GM19455 (cell line): ENCODE measurements around the gene GOLPH3.
"Not testable (repeated sequence)": the region's sequence is repeated elsewhere in the genome, so short reads cannot be mapped to it uniquely, and the experiment has no call there.

Experiments
- ATAC-seq: cut with Tn5 transposase; IDR thresholded peaks from one replicate; pipeline ENCODE4 v1.9.1; 2021; ENCODE audit not compliant: unreplicated experiment

The GOLPH3 gene

DNA sequence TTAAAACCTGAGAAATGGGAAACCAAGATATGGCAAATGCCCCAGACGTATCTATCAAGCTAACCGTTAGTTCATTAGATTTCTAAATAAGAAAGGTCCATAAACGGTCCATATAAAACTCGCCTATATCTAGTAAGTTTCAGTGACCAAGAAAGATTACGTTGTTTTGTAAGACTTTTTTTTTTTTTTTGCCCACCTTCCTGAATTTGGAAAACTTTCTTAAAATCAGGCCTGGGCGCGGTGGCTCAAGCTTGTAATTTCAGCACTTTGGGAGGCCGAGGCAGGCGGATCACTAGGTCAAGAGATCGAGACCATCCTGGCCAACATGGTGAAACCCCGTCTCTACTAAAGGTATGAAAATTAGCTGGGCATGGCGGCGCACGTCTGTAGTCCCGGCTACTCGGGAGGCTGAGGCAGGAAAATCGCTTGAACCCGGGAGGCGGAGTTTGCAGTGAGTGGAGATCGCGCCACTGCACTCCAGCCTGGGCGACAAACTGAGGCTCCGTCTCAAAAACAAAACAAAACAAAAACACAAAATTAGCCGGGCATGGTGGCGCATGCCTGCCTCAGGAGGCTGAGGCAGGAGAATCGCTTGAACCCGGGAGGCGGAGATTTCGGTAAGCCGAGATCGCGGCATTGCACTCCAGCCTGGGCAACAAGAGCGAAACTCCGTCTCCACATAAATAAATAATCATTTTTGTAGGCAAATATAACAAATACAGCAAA, 1.8 kb downstream of the GOLPH3 start:
- ATAC-seq: not testable (repeated sequence)

DNA sequence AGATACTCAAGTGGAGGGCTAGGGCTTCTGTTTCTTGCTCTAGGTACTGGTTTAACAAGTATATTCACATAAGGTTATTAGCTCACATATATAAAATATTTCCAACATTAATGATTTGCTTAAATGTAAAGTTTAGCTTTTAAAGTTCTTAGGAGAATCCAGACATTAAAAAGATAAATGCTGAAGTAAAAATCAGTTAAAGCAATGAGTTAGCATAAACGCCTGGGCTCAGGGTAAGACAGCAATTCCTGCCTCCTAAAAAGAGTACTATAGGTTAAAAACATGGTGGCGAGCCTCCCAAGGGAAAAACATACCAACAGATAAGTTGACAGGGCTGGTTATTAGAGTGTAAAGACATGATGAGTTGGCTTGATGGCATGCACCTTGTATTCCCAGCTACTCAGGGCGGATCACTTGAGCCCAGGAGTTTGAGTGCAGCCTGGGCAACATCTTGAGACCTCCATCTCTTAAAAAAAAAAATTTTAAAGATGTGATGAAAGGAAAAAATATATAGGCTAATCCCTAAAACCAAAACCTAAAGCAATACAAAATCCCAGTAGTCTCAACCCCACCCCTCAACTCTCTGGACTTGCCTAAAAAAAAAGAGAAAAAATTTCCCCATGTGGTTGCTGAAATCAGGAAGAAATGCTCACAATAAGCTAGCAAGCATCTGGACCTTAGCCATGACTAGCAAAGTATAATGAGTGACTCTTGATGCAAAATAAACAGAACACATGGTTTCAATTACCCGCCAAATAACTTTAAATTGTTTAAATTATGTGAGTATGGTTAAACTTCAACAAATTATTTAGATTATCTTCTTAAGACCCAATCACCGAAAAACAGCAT, 3.6 kb downstream of the GOLPH3 start:
- no peak for ATAC-seq

DNA sequence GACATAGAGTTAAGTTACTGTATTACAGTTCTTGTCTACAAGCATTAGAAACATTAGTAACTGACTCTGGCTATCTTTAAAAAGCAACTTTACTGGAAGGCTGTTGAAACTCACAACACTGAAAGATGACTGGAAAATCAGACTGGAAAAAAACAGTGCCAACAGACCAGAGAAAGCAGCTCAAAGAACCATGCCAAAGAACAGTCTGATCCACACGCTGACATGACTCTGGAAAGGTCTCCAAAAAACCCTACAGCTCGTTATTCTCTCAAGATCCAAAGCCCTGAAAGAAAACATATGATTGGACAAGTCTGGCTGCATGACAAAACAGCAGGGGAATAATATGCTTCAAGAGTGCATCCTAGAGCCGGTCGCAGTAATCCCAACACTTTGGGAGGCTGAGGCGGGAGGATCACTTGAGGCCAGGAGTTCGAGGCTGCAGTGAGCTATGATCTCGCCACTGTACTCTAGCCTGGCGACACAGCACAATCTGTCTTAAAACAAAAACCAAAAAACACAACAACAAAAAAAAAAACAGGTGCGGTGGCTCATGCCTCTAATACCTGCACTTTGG, 5.6 kb downstream of the GOLPH3 start:
- ATAC-seq: no peak

DNA sequence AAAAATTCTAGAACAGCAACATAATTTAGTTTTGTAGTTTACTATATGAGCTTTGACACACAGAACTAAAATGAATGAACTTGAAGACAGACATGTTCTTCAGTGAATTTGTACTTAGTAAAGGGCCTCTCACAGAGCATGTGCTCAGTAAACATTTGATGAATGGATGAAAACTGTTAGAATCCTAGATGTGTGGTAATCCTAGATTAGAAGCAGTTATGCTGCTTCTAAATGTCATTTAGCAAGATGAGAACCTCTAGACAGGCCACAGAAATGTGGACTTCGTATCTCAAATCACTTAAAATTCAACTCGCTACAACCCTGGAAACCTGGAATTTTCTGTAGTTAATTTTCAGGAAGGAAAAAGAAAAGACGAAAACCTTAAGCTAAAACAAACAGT, 8.5 kb downstream of the GOLPH3 start:
- ATAC-seq: no peak

DNA sequence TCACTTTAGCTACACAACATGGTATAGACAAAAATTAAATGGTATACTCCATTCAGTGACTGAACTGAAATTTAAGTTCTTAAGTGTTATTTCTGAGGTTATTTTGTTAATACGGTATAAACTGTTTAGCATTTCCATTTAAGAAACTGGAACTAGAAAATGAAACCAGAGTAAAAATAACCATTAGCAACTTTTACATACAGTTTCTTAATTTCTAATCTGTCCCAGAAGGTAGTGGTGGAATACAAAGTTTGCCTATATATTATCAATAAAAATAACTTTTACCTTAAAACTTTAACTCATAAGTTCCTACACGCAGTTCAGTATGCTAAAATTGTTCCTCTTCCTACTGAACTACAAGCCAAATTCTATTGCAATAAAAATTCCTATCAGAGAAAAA, 10.3 kb downstream of the GOLPH3 start:
- peak; percentile 58 for ATAC-seq

DNA sequence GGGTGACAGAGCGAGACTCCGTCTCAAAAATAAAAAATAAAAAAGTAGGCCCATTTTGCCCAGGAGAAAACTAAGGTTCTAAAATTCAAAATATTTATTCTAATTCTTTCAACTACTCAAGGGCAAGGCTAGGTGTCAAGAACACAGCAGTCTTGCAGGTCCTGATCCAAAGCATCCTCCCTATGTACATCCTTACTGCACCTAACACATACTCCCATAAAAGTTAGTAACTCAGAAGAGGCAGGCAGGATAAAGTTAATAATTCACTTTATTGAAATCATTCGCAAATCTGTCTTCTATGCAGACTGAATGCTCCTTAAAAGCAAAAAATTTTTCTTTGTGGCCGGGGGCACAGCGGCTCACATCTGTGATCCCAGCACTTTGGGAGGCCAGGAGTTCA, 11.1 kb downstream of the GOLPH3 start:
- ATAC-seq: no peak

DNA sequence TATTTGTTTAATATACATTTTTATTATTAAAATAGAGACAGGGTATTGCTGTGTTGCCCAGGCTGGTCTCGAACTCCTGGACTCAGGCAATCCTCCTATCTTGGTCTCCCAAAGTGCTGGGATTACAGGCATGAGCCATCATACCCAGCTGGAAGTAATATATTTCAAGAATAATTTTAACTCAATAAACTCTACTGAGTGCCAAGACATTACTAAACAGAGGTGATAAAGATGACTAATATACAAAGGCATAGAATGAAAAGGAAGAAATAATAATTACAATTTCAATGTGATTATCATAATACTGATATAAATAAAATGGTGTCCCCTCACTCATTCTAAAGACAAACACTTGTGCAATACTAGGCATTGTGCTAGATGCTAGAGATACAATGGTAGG, 13.9 kb downstream of the GOLPH3 start:
- no peak for ATAC-seq

DNA sequence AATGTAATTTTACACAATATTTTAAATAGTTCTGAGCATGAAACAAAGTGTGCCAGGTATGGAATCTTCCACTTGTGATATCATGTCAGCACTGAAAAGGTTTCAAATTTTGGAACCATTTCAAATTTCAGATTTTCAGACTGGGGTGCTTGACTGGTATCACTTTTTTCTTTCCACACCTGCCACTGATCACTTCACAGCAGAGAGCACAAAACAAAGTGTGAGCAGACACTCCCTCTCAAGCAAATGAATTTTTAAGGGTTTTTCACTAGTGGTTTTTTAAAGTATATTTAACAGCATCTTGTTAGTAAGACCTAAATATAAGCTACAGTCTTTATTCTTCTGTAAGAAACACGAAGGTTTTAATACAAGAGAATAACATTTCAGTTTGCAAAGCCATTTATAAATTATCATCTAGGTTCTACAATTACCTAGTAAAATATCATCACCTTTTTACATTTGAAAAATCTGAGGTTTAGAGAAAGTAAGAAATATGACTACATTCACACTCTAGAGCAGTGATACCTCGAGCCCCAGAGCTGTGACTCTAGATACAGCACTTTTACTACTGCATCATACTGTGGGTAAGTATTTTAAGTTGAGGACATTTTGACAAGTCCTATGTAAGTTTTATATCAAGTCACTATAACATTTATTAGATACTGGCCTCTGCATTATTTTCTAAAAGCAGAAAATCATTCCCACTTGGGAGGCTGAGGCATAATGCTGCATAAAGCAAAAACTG, 14.6 kb downstream of the GOLPH3 start:
- no peak for ATAC-seq

DNA sequence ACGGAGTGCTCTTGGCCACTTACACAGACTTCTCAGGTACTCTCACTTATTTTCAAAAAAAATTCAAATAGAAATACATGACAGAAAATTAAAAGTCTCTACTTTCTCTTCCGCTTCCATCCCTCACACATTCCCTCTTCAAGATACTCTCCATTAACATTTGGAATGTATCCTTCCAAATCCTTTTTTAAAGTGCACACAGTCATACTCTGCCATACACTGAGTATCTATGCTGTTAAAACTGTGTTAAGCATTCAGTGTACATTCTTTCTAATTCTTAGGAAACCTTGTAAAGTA, 15.5 kb downstream of the GOLPH3 start:
- no peak for ATAC-seq

DNA sequence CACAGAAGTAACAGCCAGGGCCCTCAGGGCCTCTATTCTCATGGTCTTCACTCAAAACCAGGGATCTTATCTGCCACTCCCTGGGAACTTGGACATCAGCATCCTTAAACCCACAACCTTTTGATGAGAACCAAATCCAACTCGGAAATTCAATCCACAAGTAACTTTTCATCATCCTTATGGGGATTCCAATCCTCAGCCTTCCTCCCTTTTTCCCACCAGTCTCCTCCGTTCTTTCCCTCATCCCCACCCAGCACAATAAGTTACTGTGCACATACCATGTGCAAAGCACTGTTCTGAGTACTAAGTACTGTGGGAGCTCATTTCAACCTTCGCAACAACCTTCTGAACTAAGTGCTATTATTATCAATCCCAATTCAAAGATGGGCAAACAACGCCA, 17.0 kb downstream of the GOLPH3 start:
- ATAC-seq: no peak

DNA sequence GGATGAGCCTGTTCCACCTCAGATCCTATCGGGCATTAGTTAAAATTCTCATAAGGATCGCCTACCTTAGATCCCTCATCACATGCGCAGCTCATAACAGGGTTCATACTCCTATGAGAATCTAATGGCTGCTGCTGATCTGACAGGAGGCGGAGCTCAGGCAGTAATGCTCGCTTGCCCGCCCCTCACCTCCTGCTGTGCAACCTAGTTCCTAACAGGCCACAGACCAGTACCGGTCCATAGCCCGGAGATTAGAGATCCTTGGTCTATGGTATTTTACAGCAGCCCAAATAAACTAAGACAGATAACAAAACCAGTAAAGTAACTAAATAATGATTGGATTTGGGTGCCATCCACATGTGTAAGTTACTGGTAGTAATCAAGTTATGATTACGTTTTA, 17.5 kb downstream of the GOLPH3 start:
- ATAC-seq: no peak

DNA sequence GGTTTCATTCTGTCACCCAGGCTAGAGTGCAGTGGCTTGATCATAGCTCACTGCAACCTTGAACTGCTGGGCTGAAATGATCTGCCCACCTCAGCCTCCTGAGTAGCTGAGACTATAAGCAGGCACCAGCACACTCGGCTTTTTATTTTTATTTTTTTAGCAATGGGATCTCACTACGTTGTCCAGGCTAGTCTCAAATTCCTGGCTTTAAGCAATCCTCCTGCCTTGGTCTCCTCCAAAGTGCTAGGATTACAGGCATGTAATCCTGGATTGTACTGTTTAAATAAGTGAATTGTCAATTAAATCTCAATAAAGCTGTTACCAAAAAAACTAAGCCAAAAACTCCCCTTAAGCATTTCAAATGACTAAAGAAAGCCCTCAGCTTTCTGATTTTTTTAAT, 18.9 kb downstream of the GOLPH3 start:
- ATAC-seq: no peak

DNA sequence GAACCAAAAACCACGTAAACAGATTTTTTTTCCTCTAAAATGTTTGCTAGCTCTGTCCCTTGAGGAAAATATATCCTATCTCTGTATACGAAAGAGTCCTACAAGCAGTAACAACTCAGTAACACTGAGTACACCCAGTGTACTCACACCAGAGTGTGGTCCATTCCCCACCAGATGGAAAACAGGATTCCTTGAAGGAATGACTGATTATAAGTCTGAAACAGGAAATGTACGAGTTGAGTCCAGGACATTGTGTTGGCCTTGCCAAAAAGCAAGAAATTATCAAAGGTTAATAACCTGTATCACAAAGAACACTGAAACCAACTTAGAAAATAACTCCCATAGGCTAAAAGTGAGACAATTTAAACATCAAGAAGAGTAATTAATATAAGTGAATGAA, 20.4 kb downstream of the GOLPH3 start:
- ATAC-seq: no peak

DNA sequence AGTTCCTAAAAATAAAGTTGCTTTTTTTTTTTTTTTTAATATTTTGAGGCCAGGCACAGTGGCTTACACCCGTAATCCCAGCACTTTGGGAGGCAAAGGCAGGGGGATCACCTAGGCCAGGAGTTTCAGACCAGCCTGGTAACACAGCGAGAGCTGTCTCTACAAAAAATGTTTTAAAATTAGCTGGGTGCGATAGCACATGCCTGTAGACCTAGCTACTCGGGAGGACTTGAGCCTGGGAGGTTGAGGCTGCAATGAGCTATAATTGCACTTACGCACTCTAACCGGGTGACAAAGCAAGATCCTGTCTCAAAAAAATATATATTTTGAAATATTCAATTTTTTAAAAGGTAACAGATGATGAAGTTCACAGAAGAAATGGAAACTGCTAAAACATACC, 22.9 kb downstream of the GOLPH3 start:
- no peak for ATAC-seq

DNA sequence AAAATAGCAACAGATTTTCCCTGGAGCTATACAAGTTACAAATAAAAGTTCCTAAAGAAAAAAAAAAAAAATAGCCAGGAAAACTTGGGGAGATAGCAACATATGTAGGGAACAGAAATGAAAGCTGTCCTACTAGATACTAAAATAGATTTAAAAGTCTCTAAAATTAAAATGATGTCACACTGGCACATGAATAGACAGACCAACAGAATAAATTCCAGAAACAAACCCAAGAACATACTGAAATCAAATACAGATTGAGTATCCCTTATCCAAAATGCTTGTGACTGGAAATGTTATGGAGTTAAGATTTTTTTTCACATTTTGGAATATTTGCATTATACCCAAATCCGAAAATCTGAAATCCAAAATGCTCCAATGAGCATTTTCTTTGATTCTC, 23.8 kb downstream of the GOLPH3 start:
- no peak for ATAC-seq

DNA sequence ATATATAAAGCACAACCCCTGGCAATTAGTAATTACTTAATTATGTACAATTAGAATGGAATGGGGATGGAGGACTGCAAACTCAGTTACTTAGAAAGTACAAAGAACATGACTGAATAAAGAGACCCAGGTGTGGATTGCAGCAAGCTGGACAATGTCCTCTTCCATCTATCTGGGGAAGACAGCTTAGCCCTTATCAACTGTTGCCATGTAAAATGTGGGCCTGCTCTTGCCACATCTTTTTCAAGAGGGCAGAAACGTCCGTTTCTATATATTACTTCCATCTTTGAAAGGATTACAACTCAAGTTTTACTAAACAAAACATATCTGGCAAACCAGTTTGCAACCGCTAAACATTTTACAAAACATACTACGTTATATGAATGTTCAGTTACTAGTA, 26.2 kb downstream of the GOLPH3 start:
- no peak for ATAC-seq

DNA sequence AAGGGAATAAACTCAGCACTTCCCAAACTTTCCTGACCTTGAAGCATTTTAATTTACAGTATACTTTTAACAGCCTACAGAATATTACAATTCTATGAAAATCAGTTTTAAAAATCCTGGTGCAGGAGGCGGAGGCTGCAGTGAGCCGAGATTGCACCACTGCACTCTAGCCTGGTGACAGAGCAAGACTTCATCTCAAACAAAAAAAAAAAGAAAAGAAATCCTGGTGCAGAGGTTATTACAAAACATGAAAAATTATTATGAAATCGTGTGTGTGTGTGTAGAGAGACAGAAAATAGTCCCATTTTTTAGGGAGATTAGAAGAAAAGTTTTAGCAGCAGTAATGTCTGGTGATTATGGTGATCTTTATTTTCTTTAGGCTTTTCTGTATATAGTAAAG, 26.9 kb downstream of the GOLPH3 start:
- no peak for ATAC-seq

DNA sequence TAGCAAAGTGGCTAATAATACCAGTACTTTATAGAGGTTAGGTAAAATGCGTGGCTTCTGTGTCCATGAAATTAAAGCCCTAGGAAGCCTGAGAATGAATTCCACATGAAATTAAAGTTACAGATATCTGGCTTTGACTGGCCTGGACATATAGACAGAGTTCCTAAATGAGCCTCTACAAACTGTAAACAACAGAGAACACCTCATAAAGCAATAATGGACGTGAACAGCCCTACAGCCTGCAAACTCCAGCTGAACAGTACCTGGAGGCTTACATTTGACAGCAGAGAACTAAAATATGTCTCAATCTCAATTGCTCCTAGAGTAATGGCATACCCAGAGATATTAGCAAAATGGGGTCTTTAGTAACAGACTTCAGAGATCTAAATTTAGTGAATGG, 28.7 kb downstream of the GOLPH3 start:
- ATAC-seq: no peak

DNA sequence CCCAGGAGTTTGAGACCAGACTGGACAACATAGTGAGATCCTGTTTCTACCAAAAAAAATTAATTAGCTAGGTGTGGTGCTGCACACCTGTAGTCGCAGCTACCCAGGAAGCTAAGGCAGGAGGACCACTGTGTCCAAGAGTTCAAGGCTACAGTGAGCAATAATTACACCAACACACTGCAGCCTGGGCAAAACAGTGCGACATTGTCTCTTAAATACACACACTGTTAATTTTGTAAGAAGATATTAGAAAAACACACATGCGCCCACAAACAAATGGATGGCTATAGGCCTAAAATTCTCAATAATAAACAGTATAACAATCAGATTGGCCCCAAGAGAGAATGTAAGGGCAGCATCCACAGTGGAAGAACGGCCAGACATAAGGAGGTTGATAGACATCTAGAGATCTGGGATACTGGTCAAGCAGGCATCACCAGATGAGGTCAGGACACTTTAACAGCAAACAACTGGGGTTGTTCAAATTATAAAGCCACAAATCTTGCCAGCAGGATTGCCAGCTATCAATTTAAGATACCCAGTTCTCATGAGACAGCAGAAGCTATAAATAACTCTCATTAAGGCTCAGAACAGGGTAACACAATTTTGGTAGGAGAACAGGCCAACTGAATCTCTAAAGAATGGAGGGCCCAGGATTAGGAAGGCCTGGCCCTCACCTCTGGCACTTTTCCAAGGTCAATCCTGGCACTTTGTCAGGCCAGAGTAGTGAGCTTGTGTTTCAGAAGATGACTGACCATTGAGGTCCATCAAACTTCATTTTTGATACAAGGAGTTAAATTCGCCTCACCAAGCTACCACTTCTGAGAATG, 29.5 kb downstream of the GOLPH3 start:
- no peak for ATAC-seq

DNA sequence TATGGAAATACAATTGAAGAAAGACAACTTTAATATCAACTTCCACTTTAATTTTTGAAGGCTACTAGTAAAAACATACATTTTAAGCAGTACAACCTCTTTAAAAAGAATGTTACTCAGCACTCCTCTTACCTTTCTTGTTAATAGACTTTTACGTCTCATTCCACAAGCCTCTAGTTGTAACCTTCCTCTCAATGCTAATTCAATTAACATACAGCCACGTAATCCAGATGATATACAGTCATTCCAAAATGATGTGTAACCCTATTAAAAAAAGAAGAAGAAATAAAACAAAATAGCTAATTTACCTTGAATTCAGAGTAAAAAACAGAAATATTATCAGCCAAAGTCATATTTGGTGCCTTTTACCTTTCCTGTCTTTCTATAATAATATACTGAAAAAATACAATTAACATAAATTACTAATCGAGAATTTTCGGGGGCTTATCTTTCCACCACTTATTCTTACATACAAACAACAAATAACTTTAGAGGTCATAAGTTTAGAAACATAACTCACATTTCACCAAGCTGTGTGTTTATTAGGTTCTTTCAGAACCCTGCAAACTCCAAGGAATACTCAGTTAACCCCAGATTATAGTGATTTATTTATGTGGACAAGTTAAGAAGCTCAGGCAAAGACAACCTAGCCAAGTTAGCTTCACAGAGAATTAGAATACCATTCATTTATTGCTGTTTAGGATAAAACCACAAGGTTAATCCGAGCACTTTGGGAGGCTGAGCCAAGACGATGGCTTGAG, 30.3 kb downstream of the GOLPH3 start:
- ATAC-seq: no peak
